Endodermal cell (in vitro differentiated cells): ENCODE results near the gene RABGAP1L. TPM values are rescaled to one million over a fixed set of nuclear protein-coding genes. Genes with fewer than 3 reads are reported as not detected.

Source experiments
- DNase-seq: peaks from one replicate; pipeline ENCODE4 v3.0.0-alpha.2; 2017
- H3K27ac ChIP-seq: 2 replicates; pipeline ENCODE4 v1.5.1; 2013; ENCODE audit warnings: mild to moderate bottlenecking, low read depth, low read length, moderate library complexity
- H3K27me3 ChIP-seq: 2 replicates; pipeline ENCODE4 v1.6.1; 2013; ENCODE audit warnings: mild to moderate bottlenecking, low read length, moderate library complexity; ENCODE audit not compliant: insufficient read depth, control insufficient read depth, poor library complexity, severe bottlenecking
- H3K36me3 ChIP-seq: 2 replicates; pipeline ENCODE4 v1.7.0; 2013; ENCODE audit warnings: mild to moderate bottlenecking, low read length, moderate library complexity; ENCODE audit not compliant: control insufficient read depth, insufficient read depth
- H3K4me1 ChIP-seq: one replicate; pipeline ENCODE4 v1.7.0; 2013; ENCODE audit warnings: low read length; ENCODE audit not compliant: control insufficient read depth, insufficient read depth
- H3K4me3 ChIP-seq: 2 replicates; pipeline ENCODE4 v1.5.1; 2013; ENCODE audit warnings: mild to moderate bottlenecking, low read length, moderate library complexity
- H3K9ac ChIP-seq: 2 replicates; pipeline ENCODE4 v1.6.1; 2013; ENCODE audit warnings: mild to moderate bottlenecking, low read length, moderate library complexity; ENCODE audit not compliant: poor library complexity, severe bottlenecking; ENCODE audit errors: extremely low read depth
- H3K9me3 ChIP-seq: 2 replicates; pipeline ENCODE4 v1.6.1; 2013; ENCODE audit warnings: mild to moderate bottlenecking, low read length, moderate library complexity; ENCODE audit not compliant: control insufficient read depth
- H3K27ac Mint-ChIP-seq: 2 replicates; pipeline ENCODE4 v1.8.0; 2020; ENCODE audit warnings: mixed read lengths
- H3K27me3 Mint-ChIP-seq: 2 replicates; pipeline ENCODE4 v1.8.0; 2021; ENCODE audit warnings: mild to moderate bottlenecking, mixed read lengths; ENCODE audit not compliant: insufficient read depth
- H3K36me3 Mint-ChIP-seq: 2 replicates; pipeline ENCODE4 v1.8.0; 2020; ENCODE audit warnings: low read depth, mixed read lengths
- H3K4me1 Mint-ChIP-seq: 2 replicates; pipeline ENCODE4 v1.8.0; 2020; ENCODE audit warnings: mixed read lengths
- H3K4me3 Mint-ChIP-seq: 2 replicates; pipeline ENCODE4 v1.8.0; 2020; ENCODE audit warnings: mild to moderate bottlenecking, moderate library complexity, mixed read lengths
- H3K9me3 Mint-ChIP-seq: 2 replicates; pipeline ENCODE4 v1.8.0; 2020; ENCODE audit warnings: mild to moderate bottlenecking, mixed read lengths
- CTCF ChIP-seq: fragments of 200-600 bp; sonication (generic); conservative IDR thresholded peaks from 2 replicates; pipeline ENCODE4 v1.5.0; 2021; ENCODE audit warnings: antibody characterized with exemption, mild to moderate bottlenecking
- WGBS, 2 experiments: methylation state at CpG; one replicate each; pipeline versions ENCODE4 v1.1.5 to v1.1.7; 2013; ENCODE audit warnings: missing lambda C conversion rate in 2 of 2, mixed read lengths in 1 of 2; ENCODE audit not compliant: insufficient coverage in 1 of 2, insufficient read length in 1 of 2; 5-methylcytosine and 5-hydroxymethylcytosine counted together
- total RNA-seq, 2 donors: library from RNA; stranded (reverse); fragmentation: NEBNext Ultra II Directional in 1 of 2; extraction: Animal tissue kit (Norgen Biotek cat#: 25700) in 1 of 2; gene quantifications; 2 replicates in 1 of 2; 3 replicates in 1 of 2; pipeline ENCODE4 v1.2.1, GENCODE V29; 2021

RABGAP1L gene
- total RNA-seq, 2 donors from 2014 or later, result 32.5 to 36.9 TPM

- Histone ChIP-seq H3K27ac (no peak overlapping the region), H3K4me1 (no peaks in the 10 kb centered on the region), H3K9me3 (no peaks in the 10 kb centered on the region), H3K9ac (peak overlapping the region; percentile 82), H3K4me3 (peak overlapping the region; percentile 95), H3K36me3 (peaks cover 17% of the 10 kb centered on the region), H3K27me3 (no peaks in the 10 kb centered on the region)
- WGBS, 2 experiments, result 3 to 5% methylated on average over 5 of the region's 5 CpGs
- TF ChIP-seq CTCF, result no peak
- Mint-ChIP-seq H3K4me3 (no peak overlapping the region), H3K27ac (peak overlapping the region; percentile 96), H3K9me3 (no peaks in the 10 kb centered on the region), H3K27me3 (no peaks in the 10 kb centered on the region), H3K36me3 (peaks cover 12% of the 10 kb centered on the region), H3K4me1 (peaks cover 26% of the 10 kb centered on the region)
- no peak for DNase-seq
Observed at GRCh38 chr1:175000697-175001187, 841.4 kb downstream of the RABGAP1L start.

GRCh38 chr1:175002910-175003517 lies 843.7 kb downstream of the RABGAP1L start:
- H3K4me3 Mint-ChIP-seq, result no peak overlapping the region
- TF ChIP-seq CTCF, result no peak
- Histone ChIP-seq H3K36me3 (peaks cover 36% of the 10 kb centered on the region), H3K27me3 (no peaks in the 10 kb centered on the region), H3K9me3 (no peaks in the 10 kb centered on the region), H3K27ac (no peak overlapping the region), H3K4me3 (no peak overlapping the region), H3K9ac (no peak overlapping the region), H3K4me1 (no peaks in the 10 kb centered on the region)
- DNase-seq, result no peak
- H3K9me3 Mint-ChIP-seq, result no peaks in the 10 kb centered on the region
- no peak overlapping the region for H3K27ac Mint-ChIP-seq
- H3K4me1 Mint-ChIP-seq, result peaks cover 19% of the 10 kb centered on the region
- WGBS, 2 experiments, result 85 to 96% methylated on average over 13 to 16 of the region's 17 CpGs
- H3K27me3 Mint-ChIP-seq, result no peaks in the 10 kb centered on the region
- peaks cover 26% of the 10 kb centered on the region for H3K36me3 Mint-ChIP-seq

GRCh38 chr1:175003521-175003920 lies 844.2 kb downstream of the RABGAP1L start:
- no peaks in the 10 kb centered on the region for H3K27me3 Mint-ChIP-seq
- H3K4me1 ChIP-seq, result no peaks in the 10 kb centered on the region
- H3K27ac Mint-ChIP-seq, result peak overlapping the region; percentile 62
- no peak overlapping the region for H3K4me3 Mint-ChIP-seq
- H3K36me3 Mint-ChIP-seq, result peaks cover 31% of the 10 kb centered on the region
- no peak overlapping the region for H3K27ac ChIP-seq
- H3K9me3 ChIP-seq, result no peaks in the 10 kb centered on the region
- H3K9me3 Mint-ChIP-seq, result no peaks in the 10 kb centered on the region
- H3K27me3 ChIP-seq, result no peaks in the 10 kb centered on the region
- peak overlapping the region; percentile 22 for H3K4me3 ChIP-seq
- peaks cover 21% of the 10 kb centered on the region for H3K4me1 Mint-ChIP-seq
- 90 to 92% methylated on average over 1 to 2 of the region's 2 CpGs for WGBS, 2 experiments
- no peak for TF ChIP-seq CTCF
- DNase-seq, result no peak
- peaks cover 41% of the 10 kb centered on the region for H3K36me3 ChIP-seq
- H3K9ac ChIP-seq, result no peak overlapping the region
